SK-N-MC (cell line): ENCODE data around the gene CADPS.

ENCODE experiments used
- DNase-seq: peaks from one replicate; pipeline ENCODE4 v3.0.0-alpha.2; 2011; ENCODE audit warnings: low read depth, low spot score
- H3K27ac ChIP-seq: fragments of 200-600 bp; sonication (generic); 2 replicates; pipeline ENCODE4 v1.5.1; 2016; ENCODE audit warnings: mixed run types
- H3K36me3 ChIP-seq: fragments of 200-600 bp; sonication (generic); 2 replicates; pipeline ENCODE4 v1.6.1; 2017; ENCODE audit warnings: antibody characterized with exemption, low read length, mixed read lengths; ENCODE audit not compliant: insufficient read depth
- H3K4me3 ChIP-seq: fragments of 200-600 bp; sonication (generic); 2 replicates; pipeline ENCODE4 v1.5.1; 2016
- H3K9ac ChIP-seq: fragments of 200-600 bp; sonication (generic); 2 replicates; pipeline ENCODE4 v1.8.0; 2017; ENCODE audit warnings: mixed run types, mixed read lengths; ENCODE audit not compliant: insufficient read length
- H3K9me3 ChIP-seq: fragments of 200-600 bp; sonication (generic); 2 replicates; pipeline ENCODE4 v1.6.1; 2017; ENCODE audit warnings: low read depth, mild to moderate bottlenecking, antibody characterized with exemption, low read length, moderate library complexity, mixed read lengths
- EZH2 ChIP-seq: fragments of 200-600 bp; sonication (generic); IDR thresholded peaks from one replicate; pipeline ENCODE4 v1.6.1; 2017; ENCODE audit warnings: antibody characterized with exemption
- FOXP2 ChIP-seq: optimal IDR thresholded peaks from 2 replicates; pipeline ENCODE3; 2011; ENCODE audit warnings: mild to moderate bottlenecking, moderate library complexity; ENCODE audit not compliant: insufficient read depth; ENCODE audit errors: extremely low read length, control extremely low read depth
- POLR2AphosphoS5 ChIP-seq: IDR thresholded peaks from 2 replicates; pipeline ENCODE4 v1.6.1; 2012; ENCODE audit warnings: mild to moderate bottlenecking, low read depth, low read length, borderline replicate concordance

Gene CADPS

DNA sequence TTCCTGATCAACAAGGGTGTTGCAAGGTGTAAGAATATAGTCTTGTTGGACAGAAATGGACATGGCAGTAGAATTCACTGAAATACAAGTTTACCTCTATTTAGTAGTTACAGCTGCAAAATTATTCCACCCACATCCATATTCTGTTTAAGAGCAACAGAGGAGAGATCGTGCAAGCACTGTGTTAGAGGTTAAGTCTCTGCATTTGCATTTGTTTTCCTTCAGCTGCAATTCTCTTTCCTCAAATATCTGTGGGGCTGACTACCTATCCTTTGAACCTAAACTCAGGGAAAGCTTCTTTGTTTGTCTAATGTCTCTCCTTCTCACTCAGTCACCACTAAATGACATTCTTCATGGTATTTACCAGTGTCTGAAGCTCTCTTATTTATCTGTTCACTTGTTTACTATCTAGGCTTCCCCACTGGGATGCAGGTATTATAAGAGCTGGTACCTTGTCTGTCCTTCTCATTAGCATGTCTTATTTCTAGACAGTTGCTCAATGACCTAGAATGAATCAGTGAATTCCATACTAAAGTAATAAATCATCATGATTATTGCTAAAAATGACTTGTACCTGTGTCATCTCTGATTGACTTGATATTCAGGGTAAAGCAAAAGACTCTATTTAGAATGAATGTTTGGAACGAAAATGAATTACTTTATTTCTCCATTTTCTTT lies 326.5 kb downstream of the CADPS start:
- no peak for TF ChIP-seq EZH2
- no peak for TF ChIP-seq FOXP2

DNA sequence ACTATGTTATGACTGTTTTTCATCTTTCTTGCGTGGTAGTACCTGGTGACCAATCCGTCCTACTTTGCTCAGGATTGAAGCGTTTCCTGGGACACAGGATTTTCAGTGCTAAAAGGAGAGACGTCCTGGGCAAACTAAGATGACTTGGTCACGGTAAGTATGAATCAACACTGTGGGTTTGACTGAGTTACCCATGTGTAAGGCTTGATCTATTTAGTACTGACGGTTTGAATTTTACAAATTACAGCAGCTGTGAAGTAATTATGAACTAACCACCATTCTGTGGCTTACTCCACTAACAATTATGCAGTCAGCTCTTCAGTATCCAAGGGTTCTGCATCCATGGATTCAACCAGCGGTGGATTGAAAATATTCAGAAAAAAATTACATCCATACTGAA lies 328.9 kb downstream of the CADPS start:
- Histone ChIP-seq H3K9me3 (no peaks in the 10 kb centered on the region), H3K9ac (no peak overlapping the region), H3K27ac (no peak overlapping the region), H3K36me3 (no peaks in the 10 kb centered on the region), H3K4me3 (no peak overlapping the region)
- no peak for DNase-seq
- no peak for TF ChIP-seq POLR2AphosphoS5
- TF ChIP-seq EZH2, result no peak
- TF ChIP-seq FOXP2, result no peak

More for the DNA sequence above, 326.5 kb downstream of the CADPS start:
- Histone ChIP-seq H3K9me3 (no peaks in the 10 kb centered on the region), H3K27ac (no peak overlapping the region), H3K36me3 (no peaks in the 10 kb centered on the region), H3K4me3 (no peak overlapping the region), H3K9ac (no peak overlapping the region)
- DNase-seq, result no peak

DNA sequence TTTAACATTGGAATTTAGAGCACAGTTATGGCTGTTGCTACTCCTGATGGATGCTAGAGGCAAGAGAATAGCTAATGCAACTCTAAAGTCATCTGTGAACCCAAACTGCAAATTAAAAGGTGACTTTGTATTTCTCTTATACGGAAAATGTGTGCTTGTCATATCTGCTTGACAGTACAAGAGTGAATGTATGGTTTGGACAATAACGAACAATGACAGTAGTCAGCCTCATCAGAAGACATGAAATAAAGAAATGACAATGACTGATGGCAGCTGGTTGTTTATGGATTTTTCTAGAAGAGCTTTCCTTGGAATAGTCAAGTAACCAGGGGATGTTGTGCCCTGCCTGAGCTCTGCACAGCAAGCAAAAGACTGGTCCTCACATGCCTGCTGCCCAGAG lies 333.0 kb downstream of the CADPS start:
- Histone ChIP-seq H3K36me3 (no peaks in the 10 kb centered on the region), H3K27ac (no peak overlapping the region), H3K9me3 (no peaks in the 10 kb centered on the region), H3K4me3 (no peak overlapping the region), H3K9ac (no peak overlapping the region)
- DNase-seq, result no peak
- no peak for TF ChIP-seq FOXP2
- TF ChIP-seq POLR2AphosphoS5, result no peak
- no peak for TF ChIP-seq EZH2

DNA sequence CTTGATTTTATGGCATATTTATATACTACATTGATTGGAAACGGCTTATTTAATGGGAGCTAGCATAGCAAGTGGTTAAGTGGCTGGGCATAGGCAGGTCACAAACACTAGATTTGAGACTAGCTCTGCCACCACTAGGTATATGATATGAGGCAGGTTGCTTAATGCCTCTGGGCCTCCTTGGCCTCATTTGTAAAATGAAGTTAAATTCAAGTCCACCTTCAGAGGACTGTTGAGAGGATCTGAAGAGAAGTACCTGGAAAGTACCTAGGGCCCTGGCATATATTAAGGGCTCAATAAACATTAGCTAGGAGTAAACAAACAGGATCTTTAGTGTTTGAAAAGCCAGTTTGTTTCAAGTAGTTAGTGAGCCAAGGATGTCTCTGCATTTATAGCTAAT lies 335.5 kb downstream of the CADPS start:
- no peak overlapping the region for H3K27ac ChIP-seq
- TF ChIP-seq FOXP2 (no peak), EZH2 (no peak), POLR2AphosphoS5 (no peak)
- no peak for DNase-seq
- no peaks in the 10 kb centered on the region for H3K36me3 ChIP-seq
- no peak overlapping the region for H3K4me3 ChIP-seq
- H3K9me3 ChIP-seq, result no peaks in the 10 kb centered on the region
- H3K9ac ChIP-seq, result no peak overlapping the region

GRCh38 chr3:62538691-62539356 lies 336.4 kb downstream of the CADPS start:
- no peak for DNase-seq
- Histone ChIP-seq H3K9ac (no peak overlapping the region), H3K36me3 (no peaks in the 10 kb centered on the region), H3K4me3 (no peak overlapping the region), H3K27ac (no peak overlapping the region), H3K9me3 (no peaks in the 10 kb centered on the region)
- TF ChIP-seq POLR2AphosphoS5 (no peak), FOXP2 (no peak), EZH2 (no peak)

- H3K9me3 ChIP-seq, result no peaks in the 10 kb centered on the region
- TF ChIP-seq EZH2 (no peak), FOXP2 (no peak), POLR2AphosphoS5 (no peak)
- H3K4me3 ChIP-seq, result no peak overlapping the region
- H3K27ac ChIP-seq, result no peak overlapping the region
- DNase-seq, result no peak
- no peaks in the 10 kb centered on the region for H3K36me3 ChIP-seq
- no peak overlapping the region for H3K9ac ChIP-seq
These were observed 340.9 kb downstream of the CADPS start for GRCh38 chr3:62534326-62534725.

DNA sequence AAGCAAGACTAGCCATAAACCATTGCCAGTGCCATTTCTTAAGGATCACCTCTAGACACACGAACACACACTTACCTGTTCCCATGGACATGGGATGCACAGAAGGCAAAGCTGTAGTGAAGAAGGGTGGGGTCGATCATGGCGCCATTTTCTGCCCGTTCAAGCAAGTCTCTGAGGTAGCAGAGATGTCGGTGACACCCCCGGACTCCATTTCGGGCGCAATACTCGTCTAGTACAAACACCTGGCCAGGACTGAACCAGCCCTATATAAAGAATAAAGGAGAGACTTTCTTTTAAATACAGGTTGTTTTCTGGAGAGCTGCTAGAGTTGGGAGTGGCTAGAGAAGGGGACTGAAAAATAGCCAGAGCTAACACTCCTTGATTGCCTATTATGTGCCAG lies 342.4 kb downstream of the CADPS start:
- Histone ChIP-seq H3K27ac (no peak overlapping the region), H3K9ac (no peak overlapping the region), H3K36me3 (no peaks in the 10 kb centered on the region), H3K9me3 (no peaks in the 10 kb centered on the region), H3K4me3 (no peak overlapping the region)
- TF ChIP-seq EZH2 (no peak), POLR2AphosphoS5 (no peak), FOXP2 (no peak)
- DNase-seq, result no peak

GRCh38 chr3:62531981-62532380 lies 343.2 kb downstream of the CADPS start:
- no peak overlapping the region for H3K4me3 ChIP-seq
- no peaks in the 10 kb centered on the region for H3K9me3 ChIP-seq
- TF ChIP-seq EZH2, result no peak
- no peak for TF ChIP-seq POLR2AphosphoS5
- TF ChIP-seq FOXP2, result no peak
- no peak overlapping the region for H3K9ac ChIP-seq
- no peak for DNase-seq
- no peaks in the 10 kb centered on the region for H3K36me3 ChIP-seq
- no peak overlapping the region for H3K27ac ChIP-seq
